MV-4-11 (cell line): ENCODE data around the gene PER1.
"Not testable (repeated sequence)": the region's sequence is repeated elsewhere in the genome, so short reads cannot be mapped to it uniquely, and the experiment has no call there.

ENCODE experiments used
- DNase-seq: peaks from one replicate; lab custom pipeline; 2025; lab: John Stamatoyannopoulos, UW

PER1 gene

DNA sequence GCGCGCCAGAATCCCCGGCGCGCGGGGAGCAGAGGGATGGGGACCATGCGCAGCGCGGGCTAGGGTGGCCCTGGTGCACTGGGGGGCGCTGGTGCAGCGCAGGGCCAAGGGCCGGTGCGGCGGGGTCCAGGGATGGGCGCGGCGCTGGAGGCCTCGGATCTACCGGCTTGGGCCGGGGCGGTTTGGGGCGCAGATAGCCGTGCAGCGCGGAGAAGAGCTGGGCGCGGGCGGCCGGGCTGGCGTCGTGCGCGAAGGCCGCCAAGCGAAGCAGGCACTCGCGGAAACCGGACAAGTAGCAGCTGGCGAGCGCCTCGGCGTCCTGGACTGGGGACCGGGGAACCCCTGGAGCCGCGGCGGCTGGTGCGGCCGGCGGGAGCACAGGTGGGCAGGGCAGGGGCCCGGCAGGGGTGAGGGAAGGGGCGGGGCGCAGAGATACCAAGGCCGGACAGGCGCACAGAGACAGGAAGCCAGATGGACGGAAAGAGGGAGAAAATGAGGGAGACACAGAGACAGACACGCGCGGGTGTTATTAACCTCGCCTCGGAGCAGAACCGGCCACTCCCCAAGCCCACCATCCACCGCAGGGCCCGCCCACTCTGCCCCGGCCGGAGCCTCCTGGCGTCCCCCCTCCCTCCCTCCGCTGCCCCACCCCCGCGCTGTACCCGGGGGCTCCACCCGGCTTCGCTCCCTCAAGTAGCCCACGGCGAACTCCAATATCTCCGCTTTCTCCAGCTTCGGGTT lies 30.4 kb downstream of the PER1 start:
- peak; percentile 37 for DNase-seq

DNA sequence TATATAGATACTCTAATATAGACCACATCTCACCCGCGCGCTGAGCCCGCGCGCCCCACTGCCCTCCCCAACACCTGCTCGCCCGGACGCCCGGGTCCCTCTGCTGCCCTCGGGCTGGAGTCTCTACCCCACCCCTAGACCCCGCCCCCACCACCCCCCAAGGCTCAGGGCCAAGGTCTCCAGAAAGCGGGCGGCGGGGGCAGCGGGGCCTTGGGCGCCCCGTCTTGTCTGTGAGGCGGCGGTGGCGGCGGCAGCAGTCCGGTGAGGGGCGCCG lies 30.9 kb downstream of the PER1 start:
- DNase-seq: no peak

DNA sequence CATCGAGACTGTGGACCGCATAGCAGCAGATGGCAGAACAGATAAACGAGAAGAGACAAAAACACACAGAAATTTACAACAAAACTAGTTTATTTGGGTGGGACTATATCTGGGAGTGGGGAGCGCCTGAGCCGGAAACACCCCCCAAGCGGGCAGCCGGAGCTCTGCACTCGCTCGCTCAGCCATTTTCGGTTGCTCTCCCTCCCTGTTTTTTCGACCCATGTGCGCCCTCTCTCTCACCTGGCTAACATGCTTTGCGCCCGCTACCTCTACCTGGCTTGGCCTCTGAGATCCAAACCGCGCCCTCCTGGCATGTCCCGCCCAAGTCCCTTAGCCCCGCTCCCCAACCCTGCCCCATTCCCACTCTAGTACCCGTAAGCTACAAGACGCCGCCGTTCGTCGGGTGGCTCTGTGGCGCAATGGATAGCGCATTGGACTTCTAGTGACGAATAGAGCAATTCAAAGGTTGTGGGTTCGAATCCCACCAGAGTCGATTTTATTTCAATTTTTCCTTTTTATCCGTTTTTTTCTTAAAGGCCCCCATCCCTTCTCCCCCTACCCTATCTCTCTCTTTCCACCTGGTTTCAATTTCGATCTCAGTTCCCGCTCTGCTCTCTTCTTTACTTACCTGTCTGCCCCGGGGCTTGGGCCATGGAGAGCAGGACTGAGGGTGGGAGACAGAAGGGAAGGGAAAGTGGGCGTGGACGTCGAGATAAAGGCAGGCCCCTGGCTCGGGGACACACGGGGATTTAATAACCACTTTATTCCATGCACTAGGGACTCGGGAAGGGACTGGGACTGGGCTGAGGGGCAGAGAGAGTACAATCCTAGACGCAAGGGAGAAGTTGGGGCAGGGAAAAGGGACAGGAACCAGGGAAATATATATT lies 31.4 kb downstream of the PER1 start:
- DNase-seq: peak; percentile 70

DNA sequence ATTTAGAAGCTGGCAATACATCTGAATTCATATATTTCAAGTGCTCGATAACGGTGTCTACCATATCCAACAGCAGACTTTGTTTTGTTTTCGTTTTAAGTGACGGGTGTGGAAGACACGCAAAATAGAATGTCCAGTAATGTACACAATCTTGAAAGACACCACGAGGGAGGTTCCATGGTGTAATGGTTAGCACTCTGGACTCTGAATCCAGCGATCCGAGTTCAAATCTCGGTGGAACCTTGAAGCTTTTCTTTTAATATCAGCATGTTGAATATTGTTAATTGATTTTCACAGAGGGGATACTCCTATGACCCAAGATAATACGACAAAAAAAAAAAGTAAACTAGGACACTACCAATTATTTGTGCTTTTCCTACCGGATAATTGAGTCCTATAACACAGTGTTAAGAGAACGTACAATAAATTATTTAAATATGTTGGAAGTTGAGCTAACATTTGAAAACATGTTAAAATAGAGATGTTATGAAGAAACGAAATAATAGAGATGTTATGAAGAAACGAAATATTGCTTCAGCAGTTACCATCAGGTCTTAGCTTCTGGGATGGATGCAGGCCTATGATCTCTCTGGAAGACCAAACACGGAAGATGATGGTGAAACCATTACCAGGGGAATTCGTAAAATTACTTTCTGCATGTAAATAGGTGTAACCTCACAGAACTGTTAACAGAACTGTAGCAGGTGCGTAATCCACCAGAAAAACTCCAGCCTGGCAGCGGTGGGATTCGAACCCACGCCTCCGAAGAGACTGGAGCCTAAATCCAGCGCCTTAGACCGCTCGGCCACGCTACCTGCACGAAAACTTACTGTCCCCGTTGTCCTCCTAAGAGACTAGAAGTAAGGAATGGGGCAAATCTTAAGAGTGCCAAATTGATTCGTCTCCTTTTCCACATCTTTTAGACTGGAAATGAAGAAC lies 32.4 kb downstream of the PER1 start:
- peak; percentile 91 for DNase-seq

DNA sequence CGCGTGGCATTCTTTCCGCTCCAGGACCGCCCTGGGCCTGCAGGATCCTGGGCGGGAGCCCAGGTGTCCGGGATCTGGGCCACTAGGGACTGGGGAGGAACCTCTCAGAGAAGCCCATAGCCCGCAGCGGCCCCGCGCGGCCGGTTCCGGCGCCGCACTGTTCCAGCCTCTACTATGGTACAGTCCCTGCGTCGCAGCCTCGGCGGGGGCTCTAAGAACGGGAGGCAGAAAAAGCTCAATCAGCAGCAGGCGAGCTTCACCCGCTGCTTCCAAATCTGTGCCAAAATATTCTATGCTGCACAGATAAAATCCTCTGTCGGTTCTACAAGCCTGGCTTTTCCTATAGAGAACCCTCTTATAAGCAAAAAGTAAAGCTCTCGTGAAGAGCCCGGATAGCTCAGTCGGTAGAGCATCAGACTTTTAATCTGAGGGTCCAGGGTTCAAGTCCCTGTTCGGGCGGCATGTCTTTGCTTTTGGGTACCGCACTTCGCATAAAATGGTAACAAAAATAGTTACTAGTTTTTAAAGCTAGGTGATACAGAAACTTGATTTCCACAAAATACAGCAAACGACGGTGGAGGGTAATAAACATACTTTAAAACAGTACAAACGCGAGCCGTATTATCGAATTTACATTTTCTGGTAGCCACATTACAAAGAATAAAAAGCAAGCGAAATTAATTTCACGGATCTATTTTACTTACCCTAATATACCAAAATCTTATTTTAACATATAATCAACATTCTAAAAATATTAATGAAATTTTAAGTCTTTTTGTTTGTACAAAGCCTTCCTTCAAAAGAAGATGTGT lies 33.2 kb downstream of the PER1 start:
- DNase-seq: peak; percentile 80

DNA sequence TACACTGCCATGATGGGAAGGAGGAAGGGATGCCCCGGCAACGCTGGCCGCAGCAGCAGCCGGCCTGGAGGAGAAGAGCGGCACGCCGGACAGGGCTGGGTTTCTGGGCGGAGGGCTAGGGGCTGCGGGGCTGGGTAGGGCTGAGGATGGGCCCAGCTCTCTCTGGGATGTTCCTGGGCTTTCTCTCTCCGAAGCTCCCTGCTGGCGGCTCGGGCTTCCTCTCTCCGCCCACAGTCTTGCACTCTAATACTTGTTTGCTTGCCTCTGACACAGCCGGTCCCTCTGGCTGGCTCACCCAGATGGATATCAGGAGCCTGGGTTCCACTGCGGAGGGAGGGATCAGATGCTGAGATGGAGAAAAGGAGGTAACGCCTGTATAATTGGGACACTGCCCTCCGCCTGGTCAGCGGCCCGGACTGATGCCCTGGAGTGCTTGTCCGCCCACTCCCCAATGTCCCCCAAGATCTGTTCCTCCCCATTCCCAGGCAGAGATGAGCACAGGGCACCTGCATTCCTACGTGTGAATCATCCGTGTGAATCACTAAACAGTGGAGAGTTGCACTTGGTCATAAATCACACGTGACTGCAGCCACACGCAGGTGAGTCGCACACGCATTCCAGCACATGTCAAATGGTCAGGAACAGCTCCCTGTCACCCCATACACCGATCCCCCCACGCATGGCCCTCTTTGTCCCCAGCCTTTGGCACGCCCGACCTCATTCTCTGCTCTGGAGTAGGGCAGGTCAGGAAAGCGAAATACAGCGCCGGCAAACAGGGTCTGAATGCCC lies 34.0 kb downstream of the PER1 start, which contains the start of gene ALOXE3:
Gene ALOXE3, minus strand, starts transcription at position 535 of the 789 bp plus-strand sequence. Its CDS starts 524 bp downstream, at position 11.
- no peak for DNase-seq

DNA sequence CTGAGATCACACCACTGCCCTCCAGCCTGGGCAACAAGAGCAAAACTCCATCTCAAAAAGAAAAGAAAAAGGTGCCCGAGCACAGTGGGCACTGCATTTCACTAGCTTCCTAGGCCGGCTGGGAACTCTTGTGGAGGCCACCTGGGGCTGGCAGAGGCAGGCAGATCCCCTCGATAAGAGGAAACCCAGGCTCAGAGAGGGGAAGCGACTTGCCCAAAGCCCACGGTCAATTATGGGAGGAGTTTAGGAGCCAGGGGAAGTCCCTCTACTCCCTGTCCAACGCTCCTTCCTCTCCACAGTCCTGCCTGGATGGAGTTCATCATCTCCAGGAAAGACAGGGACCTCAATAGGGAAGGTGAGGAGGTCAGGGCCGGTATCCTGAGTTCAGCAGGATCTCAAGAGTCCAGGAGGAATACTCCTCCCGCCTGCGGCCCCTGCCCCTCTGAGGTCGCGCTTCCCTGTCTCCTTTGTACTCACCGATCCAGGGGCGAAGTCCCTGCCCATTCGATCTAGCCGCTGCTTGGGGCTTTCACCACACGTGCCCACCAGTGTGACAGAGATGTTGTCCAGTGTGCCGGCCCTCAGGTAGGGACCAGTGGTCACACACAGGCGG lies 34.7 kb downstream of the PER1 start:
- no peak for DNase-seq

DNA sequence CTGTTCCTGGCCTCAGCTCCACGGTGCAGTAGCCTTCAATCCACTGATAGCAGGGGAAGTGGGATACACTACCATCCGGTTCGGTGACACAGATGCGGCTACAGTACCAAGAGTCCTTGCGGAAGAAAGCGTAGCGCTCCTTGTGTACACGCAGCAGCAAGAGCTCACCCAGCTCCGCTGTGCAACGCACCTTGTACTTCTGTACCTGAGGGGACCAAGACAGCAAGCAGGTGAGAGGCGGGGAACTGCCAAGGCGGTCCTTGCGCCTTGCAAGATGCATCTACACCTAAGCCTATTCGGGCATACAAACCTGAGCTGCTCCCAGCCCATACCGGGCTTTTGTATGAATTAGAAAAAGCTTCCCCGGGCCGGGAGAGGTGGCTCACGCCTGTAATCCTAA lies 35.4 kb downstream of the PER1 start:
- DNase-seq: no peak

DNA sequence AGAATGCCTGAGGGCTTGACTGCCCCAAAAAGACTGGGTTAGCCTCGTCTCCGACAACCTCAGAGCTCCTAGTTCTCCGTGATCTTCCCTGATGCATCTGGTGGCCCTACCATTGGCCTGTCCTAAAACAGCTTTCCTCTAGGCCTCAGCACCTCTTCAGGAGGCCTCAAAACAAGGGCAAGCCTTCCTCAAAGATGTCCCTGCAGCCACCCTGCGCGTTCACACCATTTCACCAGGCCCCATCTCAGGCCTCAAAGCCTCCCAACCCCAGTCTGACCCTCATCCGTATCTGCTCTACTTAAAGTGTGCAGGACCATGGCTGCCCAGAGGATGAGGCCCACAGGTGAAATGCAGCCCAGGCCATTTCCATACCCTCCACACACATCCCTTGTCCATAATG lies 41.3 kb downstream of the PER1 start:
- no peak for DNase-seq

DNA sequence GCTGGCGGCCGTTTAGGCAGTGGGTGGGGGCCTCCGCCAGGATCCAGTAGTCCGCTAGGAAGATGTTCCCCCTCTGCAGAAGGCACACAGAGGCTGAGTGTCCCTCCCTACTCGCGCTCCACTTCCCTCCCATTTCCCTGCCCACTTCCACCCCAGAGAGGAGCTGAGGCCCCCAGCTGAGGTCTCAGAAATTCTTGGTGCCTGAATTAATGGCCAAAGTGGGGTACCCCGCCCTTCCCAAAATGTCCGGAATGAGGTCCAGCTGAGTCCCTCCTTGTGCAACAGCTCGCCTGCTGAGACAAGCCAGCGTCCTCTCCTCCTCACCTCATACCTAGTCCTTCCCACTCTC lies 41.8 kb downstream of the PER1 start:
- DNase-seq: no peak

DNA sequence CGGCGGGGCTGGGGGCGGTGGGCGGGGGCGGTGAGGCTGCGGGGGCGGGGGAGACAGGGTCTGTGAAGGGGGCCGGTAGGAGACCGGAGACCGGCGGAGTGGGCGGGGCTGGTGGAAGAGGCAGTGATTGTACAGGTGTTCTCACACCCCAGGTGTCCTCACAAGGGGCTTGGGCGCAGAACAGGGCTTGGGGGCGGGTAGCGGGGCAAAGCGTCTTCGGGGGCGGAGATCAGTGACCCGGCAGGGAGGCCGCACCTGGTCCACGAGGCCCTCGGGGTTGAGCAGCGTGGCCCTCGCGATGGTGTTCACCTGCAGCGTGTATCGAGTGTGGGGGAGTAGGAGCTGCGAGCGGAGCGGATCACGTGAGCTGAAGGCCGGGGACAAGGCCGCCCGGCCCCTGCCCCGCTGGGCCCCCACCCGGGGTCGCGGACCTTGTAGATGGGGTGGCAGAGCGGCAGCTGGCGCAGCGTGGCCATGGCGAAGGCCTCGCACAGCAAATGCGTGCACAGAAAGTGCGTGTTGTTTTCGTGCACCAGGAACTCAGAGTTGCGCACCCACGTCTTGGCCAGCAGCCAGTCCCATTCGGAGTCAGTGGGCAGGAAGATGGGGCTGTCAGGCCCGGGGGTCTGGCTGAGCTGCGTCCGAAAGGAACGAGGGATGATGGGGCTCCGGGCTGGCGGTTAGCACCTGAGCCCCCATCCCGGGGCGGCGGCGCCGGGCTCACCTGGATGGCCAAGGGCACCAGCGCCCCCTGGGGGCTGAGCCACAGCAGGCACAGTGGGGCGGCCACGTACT lies 42.3 kb downstream of the PER1 start:
- no peak for DNase-seq

DNA sequence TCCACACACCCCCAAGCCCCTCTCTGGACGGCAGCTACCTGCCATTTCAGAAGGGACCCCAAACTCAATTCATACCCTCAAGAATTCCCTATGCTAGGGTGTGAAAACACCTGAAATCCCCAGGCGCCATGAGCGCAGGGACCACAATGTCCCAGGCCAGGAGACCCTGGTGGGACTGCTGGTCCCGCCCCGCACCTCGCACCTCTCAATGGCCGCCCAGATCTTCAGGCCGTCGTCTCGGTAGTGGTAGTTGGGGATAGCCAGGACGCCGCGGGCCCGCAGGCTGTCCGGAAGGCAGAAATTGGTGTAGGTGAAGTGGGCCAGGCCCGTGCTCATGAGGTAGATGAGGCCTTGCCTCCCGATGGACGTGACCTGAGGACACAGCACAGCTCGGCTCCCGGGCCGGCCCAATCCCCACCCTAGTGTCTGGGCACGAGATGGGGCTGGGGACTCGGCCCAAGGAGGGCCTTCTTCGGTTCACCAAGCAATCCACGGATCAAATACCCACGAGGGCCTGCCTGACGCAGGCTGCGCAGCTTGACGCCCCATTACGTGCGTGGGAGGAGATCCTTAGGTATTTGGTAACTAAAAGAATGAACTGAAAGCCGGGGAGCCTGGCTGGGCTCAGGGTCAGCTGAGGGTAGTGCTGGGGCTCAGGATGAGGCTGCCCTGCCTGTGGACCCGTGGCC lies 43.1 kb downstream of the PER1 start:
- no peak for DNase-seq

DNA sequence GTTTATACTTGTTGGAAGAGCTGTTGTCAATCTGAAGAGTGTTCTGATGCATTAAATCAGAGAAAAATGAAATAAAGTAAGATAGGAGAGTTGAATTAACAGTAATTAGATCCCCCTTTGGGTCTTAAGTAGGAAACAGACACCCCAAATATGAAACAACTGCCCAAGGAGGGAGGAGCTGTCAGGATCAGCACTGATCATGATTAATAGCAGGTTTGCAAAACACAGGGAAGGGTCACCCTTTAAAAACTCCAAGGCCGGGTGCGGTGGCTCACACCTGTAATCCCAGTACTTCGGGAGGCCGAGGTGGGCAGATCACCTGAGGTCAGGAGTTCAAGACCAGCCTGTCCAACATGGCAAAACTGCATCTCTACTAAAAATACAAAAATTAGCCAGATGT lies 45.2 kb downstream of the PER1 start:
- DNase-seq: not testable (repeated sequence)

DNA sequence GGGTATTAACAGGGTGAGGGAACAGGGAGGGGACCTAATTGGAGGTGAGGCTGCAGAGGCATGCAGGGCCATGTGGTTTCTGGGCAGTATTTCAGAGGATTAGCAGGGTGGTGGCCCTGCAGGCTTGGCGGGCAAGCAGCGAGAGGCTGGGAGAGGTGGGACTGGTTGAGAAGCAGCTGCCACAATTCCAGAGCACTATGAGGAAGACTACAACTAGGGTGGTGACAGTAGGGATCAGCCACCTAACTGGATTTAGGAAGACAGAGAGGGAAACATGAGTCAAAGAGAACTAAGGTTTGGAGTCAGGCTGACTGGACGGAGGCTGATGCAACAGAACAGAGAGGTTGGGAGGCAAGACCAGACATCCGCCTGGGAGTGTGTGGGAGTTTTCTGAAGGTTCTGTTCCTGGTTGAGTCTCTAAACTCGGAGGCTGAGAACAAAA lies 46.2 kb downstream of the PER1 start:
- DNase-seq: peak; percentile 29

DNA sequence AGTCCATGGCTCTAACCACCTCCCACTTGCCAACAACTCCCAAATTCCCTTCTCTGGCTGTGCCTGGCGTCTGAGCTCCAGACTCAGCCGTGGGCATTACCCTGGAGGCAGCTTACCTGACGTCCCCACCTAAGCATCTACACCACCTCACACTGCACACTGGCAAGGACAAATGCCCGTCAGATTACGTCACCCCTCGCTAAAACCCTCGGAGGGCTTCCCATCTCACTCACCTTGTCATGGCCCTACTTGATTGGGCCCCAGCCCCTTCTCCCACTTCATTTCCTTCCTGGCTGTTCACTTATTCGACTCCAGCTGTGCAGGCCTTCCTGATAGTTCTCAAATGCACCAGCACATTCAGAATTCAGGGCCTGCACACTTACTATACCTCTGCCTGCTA lies 47.3 kb downstream of the PER1 start:
- no peak for DNase-seq

DNA sequence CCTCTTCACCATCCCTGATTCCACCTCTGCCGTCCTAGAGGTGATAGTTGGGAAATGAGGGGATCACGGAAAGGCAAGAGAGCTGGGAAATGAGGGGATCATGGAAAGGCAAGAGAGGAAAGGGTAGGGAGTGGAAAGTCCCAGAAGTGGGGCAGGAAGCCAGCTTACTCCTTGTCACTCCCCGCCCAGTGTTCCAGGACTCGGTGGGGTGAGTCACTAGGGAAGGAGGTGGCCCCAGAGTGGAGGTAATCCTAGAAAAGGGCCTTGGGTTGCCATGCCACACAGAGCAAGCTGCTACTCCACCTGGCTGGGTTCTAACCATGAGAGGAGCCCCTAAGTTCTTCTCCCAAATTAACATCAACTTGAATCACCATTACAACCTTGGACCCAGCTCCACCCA lies 48.7 kb downstream of the PER1 start:
- no peak for DNase-seq

DNA sequence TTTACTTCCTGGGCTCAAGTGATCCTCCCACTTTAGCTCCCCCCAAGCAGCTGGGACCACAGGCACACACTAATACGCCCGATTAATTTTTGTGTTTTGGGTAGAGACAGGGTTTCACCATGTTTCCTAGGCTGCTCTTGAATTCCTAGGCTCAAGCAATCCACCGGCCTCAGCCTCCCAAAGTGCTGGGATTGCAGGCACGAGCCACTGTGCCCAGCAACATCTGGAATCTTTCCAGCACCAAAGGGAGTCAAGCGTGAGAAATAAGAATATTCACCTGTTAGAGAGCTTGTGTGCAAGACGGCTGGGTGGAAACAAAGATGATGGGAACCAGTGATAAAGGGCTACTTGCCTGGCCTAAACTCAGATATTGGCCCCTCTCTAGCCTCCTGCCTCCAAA lies 50.5 kb downstream of the PER1 start:
- no peak for DNase-seq

DNA sequence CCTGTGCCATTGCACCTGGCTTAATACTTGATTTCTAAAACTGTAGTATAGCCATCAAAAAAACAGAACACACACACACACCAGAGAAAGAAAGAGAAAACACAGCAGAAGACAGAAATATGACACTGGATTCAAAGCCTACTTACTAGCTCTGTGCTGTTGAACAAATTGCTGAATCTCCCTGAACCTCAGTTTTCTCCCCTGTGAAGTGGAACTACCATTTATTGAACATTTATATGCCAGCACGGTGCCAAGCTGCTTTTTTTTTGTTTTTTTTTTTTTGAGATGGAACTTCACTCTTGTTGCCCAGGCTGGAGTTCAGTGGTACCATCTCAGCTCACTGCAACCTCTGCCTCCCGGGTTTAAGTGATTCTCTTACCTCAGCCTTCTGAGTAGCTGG lies 51.4 kb downstream of the PER1 start:
- no peak for DNase-seq

DNA sequence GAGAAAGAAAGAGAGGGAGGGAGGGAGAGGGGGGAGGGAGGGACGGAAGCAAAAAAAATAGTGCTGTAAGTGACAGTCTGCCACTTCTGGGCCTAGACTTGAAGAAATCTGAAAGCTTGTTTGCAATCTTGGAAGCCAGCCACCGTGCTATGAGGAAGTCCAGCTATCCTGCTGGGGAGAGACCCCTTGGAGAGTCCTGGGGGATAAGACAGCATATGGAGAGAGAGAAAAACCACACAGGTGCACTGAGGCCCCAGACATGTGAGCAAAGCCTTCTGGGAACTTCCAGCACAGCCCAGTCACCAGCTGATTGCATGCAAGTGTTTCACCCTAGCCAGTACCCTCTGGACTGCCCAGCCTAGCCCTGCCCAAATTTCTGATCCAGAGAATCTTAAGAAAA lies 52.1 kb downstream of the PER1 start:
- no peak for DNase-seq
